Tibial nerve (tissue), 4 donors: Measurements from ENCODE around the gene CLEC10A.

Experiments used
- CTCF ChIP-seq, 5 experiments: fragments of 200-600 bp in 3 of 5; fragments of 450-650 bp in 2 of 5; sonication (generic) in 3 of 5; IDR thresholded peaks; one replicate each; pipeline ENCODE4 v1.5.1; 2016 to 2019; ENCODE audit warnings: antibody characterized with exemption in 5 of 5, mild to moderate bottlenecking in 3 of 5, moderate library complexity in 2 of 5
- EP300 ChIP-seq, 2 donors: sonication (generic); formaldehyde crosslinking; IDR thresholded peaks; one replicate each; pipeline ENCODE4 v1.6.1; 2017; ENCODE audit warnings: antibody characterized with exemption in 2 of 2, mild to moderate bottlenecking in 1 of 2
- POLR2A ChIP-seq, 2 donors: fragments of 450-650 bp; IDR thresholded peaks; one replicate each; pipeline ENCODE4 v1.6.1; 2017; ENCODE audit warnings: antibody characterized with exemption in 2 of 2, mild to moderate bottlenecking in 2 of 2, moderate library complexity in 2 of 2

GRCh38 chr17:7122381-7122780 is 42.3 kb upstream of the CLEC10A start:
- TF ChIP-seq CTCF (IDR thresholded peaks at IDR 0.05), result no peak
- no peak for TF ChIP-seq POLR2A (IDR thresholded peaks at IDR 0.05)
- no peak for TF ChIP-seq EP300 (IDR thresholded peaks at IDR 0.05)
